NCI-H2227 (cell line): ENCODE results near the gene IHH.

Source experiments
- DNase-seq: peaks from one replicate; lab custom pipeline; 2025; ENCODE audit not compliant: unreplicated experiment; lab: John Stamatoyannopoulos, UW

IHH gene

GRCh38 chr2:219020604-219021365 lies 39.9 kb downstream of the IHH start:
- DNase-seq = no peak

- DNase-seq = no peak
These were observed 41.3 kb downstream of the IHH start for GRCh38 chr2:219019436-219019835.

- DNase-seq = no peak
These were observed 42.0 kb downstream of the IHH start for GRCh38 chr2:219018726-219019125.

GRCh38 chr2:219018286-219018685 lies 42.4 kb downstream of the IHH start:
- no peak for DNase-seq

- no peak for DNase-seq
These were observed 43.4 kb downstream of the IHH start for GRCh38 chr2:219017201-219017931.

- no peak for DNase-seq
These were observed 44.0 kb downstream of the IHH start for GRCh38 chr2:219016721-219017120.

GRCh38 chr2:219010873-219011272 lies 49.8 kb downstream of the IHH start:
- no peak for DNase-seq

GRCh38 chr2:219010162-219010756 lies 50.5 kb downstream of the IHH start:
- peak; percentile 41 for DNase-seq

- no peak for DNase-seq
These were observed 51.4 kb downstream of the IHH start for GRCh38 chr2:219009294-219009693.
